Stimulated activated CD8-positive, alpha-beta memory T cell treated with anti-CD3 and anti-CD28 coated beads, Interleukin-7, amount 100 ng/mL, for 24 hours (primary cell): Measurements from ENCODE around the gene IBA57.
"Not testable (repeated sequence)": the region's sequence is repeated elsewhere in the genome, so short reads cannot be mapped to it uniquely, and the experiment has no call there.

Source experiments
- DNase-seq: peaks from one replicate; pipeline ENCODE4 v3.0.0-alpha.2; 2020; ENCODE audit warnings: low read depth

IBA57 gene

GRCh38 chr1:228172591-228173527 lies 7.3 kb downstream of the IBA57 start:
- no peak for DNase-seq

- DNase-seq: not testable (repeated sequence)
Observed at GRCh38 chr1:228173528-228174481, 8.2 kb downstream of the IBA57 start.

GRCh38 chr1:228174482-228175315 lies 9.1 kb downstream of the IBA57 start:
- no peak for DNase-seq

GRCh38 chr1:228175316-228176023 lies 9.9 kb downstream of the IBA57 start:
- no peak for DNase-seq

- no peak for DNase-seq
Observed at GRCh38 chr1:228176024-228176395, 10.4 kb downstream of the IBA57 start.

- DNase-seq: no peak
Observed at GRCh38 chr1:228176461-228177182, 11.0 kb downstream of the IBA57 start.

- DNase-seq: no peak
Observed at GRCh38 chr1:228177183-228177475, 11.5 kb downstream of the IBA57 start.

GRCh38 chr1:228177721-228178710 lies 12.4 kb downstream of the IBA57 start:
- no peak for DNase-seq

- DNase-seq: no peak
Observed at GRCh38 chr1:228178737-228179684, 13.4 kb downstream of the IBA57 start.

- DNase-seq: no peak
Observed at GRCh38 chr1:228180271-228180958, 14.8 kb downstream of the IBA57 start.

GRCh38 chr1:228180959-228181644 lies 15.5 kb downstream of the IBA57 start:
- DNase-seq: no peak

GRCh38 chr1:228181645-228182034 lies 16.0 kb downstream of the IBA57 start:
- no peak for DNase-seq

- no peak for DNase-seq
Observed at GRCh38 chr1:228182296-228183030, 16.9 kb downstream of the IBA57 start.

GRCh38 chr1:228184152-228184551 lies 18.5 kb downstream of the IBA57 start:
- DNase-seq: no peak

GRCh38 chr1:228185641-228185965 lies 20.0 kb downstream of the IBA57 start:
- no peak for DNase-seq

GRCh38 chr1:228188249-228188648 lies 22.6 kb downstream of the IBA57 start:
- DNase-seq: not testable (repeated sequence)

- no peak for DNase-seq
Observed at GRCh38 chr1:228190182-228190581, 24.6 kb downstream of the IBA57 start.
